ENCODE measurements around the gene GTF3C4. TPM values are rescaled to one million over a fixed set of nuclear protein-coding genes. Genes with fewer than 3 reads are reported as not detected.

Gene GTF3C4
- total RNA-seq, 1 donor from 2014 or later, result 41.9 TPM

GRCh38 chr9:132647355-132647754 lies 22.9 kb upstream of the GTF3C4 start:
- no peak overlapping the region for H3K4me3 Mint-ChIP-seq
- DNase-seq (ENCODE audit: low read depth, low spot score), result no peak
- TF ChIP-seq, protein P1, sequence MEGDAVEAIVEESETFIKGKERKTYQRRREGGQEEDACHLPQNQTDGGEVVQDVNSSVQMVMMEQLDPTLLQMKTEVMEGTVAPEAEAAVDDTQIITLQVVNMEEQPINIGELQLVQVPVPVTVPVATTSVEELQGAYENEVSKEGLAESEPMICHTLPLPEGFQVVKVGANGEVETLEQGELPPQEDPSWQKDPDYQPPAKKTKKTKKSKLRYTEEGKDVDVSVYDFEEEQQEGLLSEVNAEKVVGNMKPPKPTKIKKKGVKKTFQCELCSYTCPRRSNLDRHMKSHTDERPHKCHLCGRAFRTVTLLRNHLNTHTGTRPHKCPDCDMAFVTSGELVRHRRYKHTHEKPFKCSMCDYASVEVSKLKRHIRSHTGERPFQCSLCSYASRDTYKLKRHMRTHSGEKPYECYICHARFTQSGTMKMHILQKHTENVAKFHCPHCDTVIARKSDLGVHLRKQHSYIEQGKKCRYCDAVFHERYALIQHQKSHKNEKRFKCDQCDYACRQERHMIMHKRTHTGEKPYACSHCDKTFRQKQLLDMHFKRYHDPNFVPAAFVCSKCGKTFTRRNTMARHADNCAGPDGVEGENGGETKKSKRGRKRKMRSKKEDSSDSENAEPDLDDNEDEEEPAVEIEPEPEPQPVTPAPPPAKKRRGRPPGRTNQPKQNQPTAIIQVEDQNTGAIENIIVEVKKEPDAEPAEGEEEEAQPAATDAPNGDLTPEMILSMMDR (conservative IDR thresholded peaks at IDR 0.05), result no peak
- H3K27me3 Mint-ChIP-seq (ENCODE audit: low read depth), result no peaks in the 10 kb centered on the region
- H3K4me1 Mint-ChIP-seq, result no peaks in the 10 kb centered on the region
- H3K9me3 Mint-ChIP-seq, result no peaks in the 10 kb centered on the region
- no peak overlapping the region for H3K27ac Mint-ChIP-seq (ENCODE audit: unreplicated experiment)
- H3K36me3 Mint-ChIP-seq (ENCODE audit: low read depth), result peaks cover 10% of the 10 kb centered on the region

DNA sequence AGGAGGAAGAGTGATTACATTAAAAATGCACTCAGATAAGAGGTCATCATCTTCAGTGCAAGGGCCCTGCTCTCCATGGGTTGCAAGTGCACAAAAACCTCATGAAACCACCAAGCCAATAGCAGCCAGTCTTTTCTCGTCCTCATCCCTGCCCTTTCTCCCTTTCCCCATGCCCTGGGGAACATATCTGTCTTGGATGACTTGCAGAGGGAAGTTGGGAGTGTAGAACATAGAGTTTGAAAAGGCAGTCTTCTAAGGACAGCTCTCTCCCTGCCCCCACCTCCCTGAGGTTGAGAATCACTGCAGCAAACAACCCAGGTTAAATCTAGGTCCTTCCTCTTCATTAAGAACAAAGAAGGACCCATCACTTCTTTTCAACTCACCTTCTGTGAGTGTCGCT lies 22.5 kb upstream of the GTF3C4 start:
- peaks cover 10% of the 10 kb centered on the region for H3K36me3 Mint-ChIP-seq (ENCODE audit: low read depth)
- H3K27ac Mint-ChIP-seq (ENCODE audit: unreplicated experiment), result no peak overlapping the region
- no peaks in the 10 kb centered on the region for H3K9me3 Mint-ChIP-seq
- no peaks in the 10 kb centered on the region for H3K27me3 Mint-ChIP-seq (ENCODE audit: low read depth)
- no peaks in the 10 kb centered on the region for H3K4me1 Mint-ChIP-seq
- no peak overlapping the region for H3K4me3 Mint-ChIP-seq
- no peak for DNase-seq (ENCODE audit: low read depth, low spot score)
- TF ChIP-seq, protein P1 (conservative IDR thresholded peaks at IDR 0.05), result no peak

- Mint-ChIP-seq H3K4me3 (no peak overlapping the region), H3K4me1 (no peaks in the 10 kb centered on the region), H3K36me3 (ENCODE audit: low read depth) (peaks cover 10% of the 10 kb centered on the region), H3K27ac (ENCODE audit: unreplicated experiment) (no peak overlapping the region), H3K27me3 (ENCODE audit: low read depth) (no peaks in the 10 kb centered on the region), H3K9me3 (no peaks in the 10 kb centered on the region)
- DNase-seq (ENCODE audit: low read depth, low spot score), result no peak
- TF ChIP-seq, protein P1 (conservative IDR thresholded peaks at IDR 0.05), result no peak
These were observed 22.0 kb upstream of the GTF3C4 start for GRCh38 chr9:132648283-132648682.

- no peak for DNase-seq (ENCODE audit: low read depth, low spot score)
- Mint-ChIP-seq H3K4me3 (no peak overlapping the region), H3K9me3 (no peaks in the 10 kb centered on the region), H3K27ac (ENCODE audit: unreplicated experiment) (no peak overlapping the region), H3K36me3 (ENCODE audit: low read depth) (peaks cover 7% of the 10 kb centered on the region), H3K27me3 (ENCODE audit: low read depth) (no peaks in the 10 kb centered on the region), H3K4me1 (no peaks in the 10 kb centered on the region)
- TF ChIP-seq, protein P1 (conservative IDR thresholded peaks at IDR 0.05), result no peak
These were observed 21.6 kb upstream of the GTF3C4 start for GRCh38 chr9:132648685-132649084.

- no peak overlapping the region for H3K27ac Mint-ChIP-seq (ENCODE audit: unreplicated experiment)
- no peaks in the 10 kb centered on the region for H3K9me3 Mint-ChIP-seq
- H3K4me3 Mint-ChIP-seq, result no peak overlapping the region
- TF ChIP-seq, protein P1 (conservative IDR thresholded peaks at IDR 0.05), result peak; percentile 67
- peak; percentile 11 for DNase-seq (ENCODE audit: low read depth, low spot score)
- H3K36me3 Mint-ChIP-seq (ENCODE audit: low read depth), result peaks cover 3% of the 10 kb centered on the region
- no peaks in the 10 kb centered on the region for H3K27me3 Mint-ChIP-seq (ENCODE audit: low read depth)
- no peaks in the 10 kb centered on the region for H3K4me1 Mint-ChIP-seq
These were observed 19.0 kb upstream of the GTF3C4 start for GRCh38 chr9:132651259-132651658.

DNA sequence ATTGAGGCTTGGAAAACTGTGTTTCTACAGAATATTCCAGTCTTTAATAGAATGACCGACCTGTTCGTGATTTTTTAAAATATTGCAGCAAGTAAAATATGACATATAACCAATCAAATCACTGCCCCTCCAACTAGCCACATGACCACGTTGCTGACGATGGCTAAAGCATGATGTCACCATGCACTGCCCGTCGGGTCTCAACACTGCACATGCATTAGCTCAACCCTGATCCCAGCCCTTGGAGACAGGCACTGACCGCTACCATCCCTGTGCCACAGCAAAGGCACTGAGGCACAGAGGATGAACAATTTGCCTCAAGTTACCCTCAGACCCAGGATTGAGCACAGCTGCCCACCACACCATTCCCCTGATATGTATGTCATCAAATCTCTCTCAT lies 14.0 kb upstream of the GTF3C4 start:
- Mint-ChIP-seq H3K9me3 (no peaks in the 10 kb centered on the region), H3K4me1 (no peaks in the 10 kb centered on the region), H3K27ac (ENCODE audit: unreplicated experiment) (no peak overlapping the region), H3K4me3 (no peak overlapping the region), H3K27me3 (ENCODE audit: low read depth) (no peaks in the 10 kb centered on the region), H3K36me3 (ENCODE audit: low read depth) (peaks cover 2% of the 10 kb centered on the region)
- TF ChIP-seq, protein P1 (conservative IDR thresholded peaks at IDR 0.05), result no peak
- no peak for DNase-seq (ENCODE audit: low read depth, low spot score)
